Right ventricle myocardium superior (tissue), 1 donor: Measurements from ENCODE around the gene VDAC1. TPM values are rescaled to one million over a fixed set of nuclear protein-coding genes. Genes with fewer than 3 reads are reported as not detected.
A peak's percentile ranks its signal among the peaks of the same experiment; 100 is the strongest.
"Not testable (repeated sequence)": the region's sequence is repeated elsewhere in the genome, so short reads cannot be mapped to it uniquely, and the experiment has no call there.

Experiments used
- ATAC-seq: fragments of 200-7000 bp; cut with Tn5 transposase; one replicate; pipeline ENCODE4 v1.9.1; 2020; ENCODE audit warnings: mild to moderate bottlenecking; ENCODE audit not compliant: poor library complexity
- DNase-seq: peaks from one replicate; pipeline ENCODE4 v3.0.0-alpha.2; 2020
- intact Hi-C: fragments of 100-400 bp; cut with DNase I; formaldehyde crosslinking; loops from one replicate; pipeline ENCODE4 v1.11.2; 2022
- total RNA-seq: library from RNA; stranded (reverse); fragmentation: NEBNext Ultra II Directional; extraction: Animal tissue kit (Norgen Biotek cat#: 25700); gene quantifications from one replicate; pipeline ENCODE4 v1.2.1, GENCODE V29; 2021
- donor health status: DM: no; HTN: yes; CAD: no; lungs with severe emphysema.

The VDAC1 gene
- total RNA-seq, 1 donor from 2014 or later: 475 TPM

- DNase-seq (no peak), ATAC-seq (peak; percentile 38)
- intact Hi-C loops: no loop called here
Observed at GRCh38 chr5:133953568-133954145, 51.1 kb downstream of the VDAC1 start.

GRCh38 chr5:133952729-133953567 lies 51.8 kb downstream of the VDAC1 start:
- peak; percentile 55 for DNase-seq
- intact Hi-C loops: no loop called here
- ATAC-seq: peak; percentile 90

GRCh38 chr5:133950821-133951612 lies 53.8 kb downstream of the VDAC1 start:
- intact Hi-C loops: no loop called here
- no peak for DNase-seq
- ATAC-seq: peak; percentile 73

- intact Hi-C loops: loop anchor here (10.0 kb wide), 1 partner anchor 524 kb away; no protein-coding TSS in a partner anchor
- ATAC-seq (no peak), DNase-seq (no peak)
Observed at GRCh38 chr5:133948721-133949120, 56.1 kb downstream of the VDAC1 start.

- DNase-seq: no peak
- intact Hi-C loops: loop anchor here (10.0 kb wide), 1 partner anchor 523 kb away; no protein-coding TSS in a partner anchor
- no peak for ATAC-seq
Observed at GRCh38 chr5:133947431-133947841, 57.3 kb downstream of the VDAC1 start.

GRCh38 chr5:133945568-133945967 lies 59.2 kb downstream of the VDAC1 start:
- ATAC-seq (no peak), DNase-seq (no peak)
- intact Hi-C loops: loop anchor here (10.0 kb wide), 1 partner anchor 521 kb away; no protein-coding TSS in a partner anchor

- intact Hi-C loops: loop anchor here (10.0 kb wide), 1 partner anchor 520 kb away; no protein-coding TSS in a partner anchor
- DNase-seq (no peak), ATAC-seq (peak; percentile 70)
Observed at GRCh38 chr5:133944263-133945185, 60.3 kb downstream of the VDAC1 start.

GRCh38 chr5:133943475-133943817 lies 61.3 kb downstream of the VDAC1 start:
- DNase-seq: no peak
- intact Hi-C loops: loop anchor here (10.0 kb wide), 1 partner anchor 519 kb away; no protein-coding TSS in a partner anchor
- ATAC-seq: no peak

- ATAC-seq: peak; percentile 58
- DNase-seq: no peak
- intact Hi-C loops: loop anchor here (10.0 kb wide), 1 partner anchor 518 kb away; no protein-coding TSS in a partner anchor
Observed at GRCh38 chr5:133942614-133943474, 61.9 kb downstream of the VDAC1 start.

- no peak for ATAC-seq
- intact Hi-C loops: loop anchor here (10.0 kb wide), 1 partner anchor 517 kb away; no protein-coding TSS in a partner anchor
- DNase-seq: no peak
Observed at GRCh38 chr5:133941456-133942196, 63.1 kb downstream of the VDAC1 start.

GRCh38 chr5:133939668-133940067 lies 65.1 kb downstream of the VDAC1 start:
- ATAC-seq (no peak), DNase-seq (no peak)
- intact Hi-C loops: loop anchor here (10.0 kb wide), 1 partner anchor 515 kb away; no protein-coding TSS in a partner anchor

GRCh38 chr5:133938929-133939328 lies 65.8 kb downstream of the VDAC1 start:
- intact Hi-C loops: no loop called here
- no peak for DNase-seq
- ATAC-seq: no peak

- ATAC-seq: no peak
- no peak for DNase-seq
- intact Hi-C loops: no loop called here
Observed at GRCh38 chr5:133938039-133938821, 66.5 kb downstream of the VDAC1 start.

GRCh38 chr5:133937628-133938027 lies 67.1 kb downstream of the VDAC1 start:
- intact Hi-C loops, ATAC-seq, DNase-seq: not testable (repeated sequence)

- intact Hi-C loops: no loop called here
- ATAC-seq: no peak
Observed at GRCh38 chr5:133936651-133937015, 68.1 kb downstream of the VDAC1 start.

More at GRCh38 chr5:133936651-133937015, 68.1 kb downstream of the VDAC1 start:
- no peak for DNase-seq
